Liver (tissue), 9 donors: ENCODE results near the gene WDR26. TPM values are rescaled to one million over a fixed set of nuclear protein-coding genes. Genes with fewer than 3 reads are reported as not detected.

Experiments
- DNase-seq: peaks from one replicate; pipeline ENCODE4 v3.0.0-alpha.2; 2017; ENCODE audit warnings: low spot score
- H3K27ac ChIP-seq, 2 donors: one replicate each; pipeline ENCODE4 v1.7.0; 2013; ENCODE audit warnings: inconsistent platforms in 2 of 2, low read length in 2 of 2, control low read depth in 1 of 2, low read depth in 1 of 2, mild to moderate bottlenecking in 1 of 2
- H3K27me3 ChIP-seq, 4 donors: one replicate each; pipeline versions ENCODE4 v1.6.1 to v1.7.0; 2013; ENCODE audit warnings: low read length in 3 of 4, inconsistent platforms in 1 of 4, mild to moderate bottlenecking in 1 of 4, moderate library complexity in 1 of 4; ENCODE audit not compliant: control insufficient read depth in 4 of 4, insufficient read depth in 4 of 4
- H3K36me3 ChIP-seq, 4 donors: one replicate each; pipeline versions ENCODE4 v1.6.1 to v1.7.0; 2013; ENCODE audit warnings: low read length in 3 of 4, mild to moderate bottlenecking in 3 of 4, low read depth in 1 of 4, moderate library complexity in 1 of 4; ENCODE audit not compliant: control insufficient read depth in 4 of 4, insufficient read depth in 3 of 4
- H3K4me1 ChIP-seq, 4 donors: one replicate each; pipeline versions ENCODE4 v1.6.1 to v1.7.0; 2013; ENCODE audit warnings: low read length in 3 of 4, mild to moderate bottlenecking in 3 of 4, moderate library complexity in 1 of 4; ENCODE audit not compliant: control insufficient read depth in 4 of 4, insufficient read depth in 4 of 4
- H3K4me3 ChIP-seq, 3 donors: one replicate each; pipeline versions ENCODE4 v1.6.1 to v1.7.0; 2013; ENCODE audit warnings: low read length in 3 of 3, control low read depth in 1 of 3, low read depth in 1 of 3, mild to moderate bottlenecking in 1 of 3
- H3K9ac ChIP-seq, 2 donors: one replicate each; pipeline ENCODE4 v1.7.0; 2013; ENCODE audit warnings: low read length in 2 of 2, mild to moderate bottlenecking in 2 of 2, moderate library complexity in 2 of 2, control low read depth in 1 of 2, low read depth in 1 of 2
- H3K9me3 ChIP-seq, 4 donors: one replicate each; pipeline versions ENCODE4 v1.6.1 to v1.7.0; 2013; ENCODE audit warnings: low read length in 3 of 4; ENCODE audit not compliant: control insufficient read depth in 4 of 4
- ATF3 ChIP-seq: IDR thresholded peaks from 2 replicates; pipeline ENCODE4 v1.6.1; 2016; ENCODE audit warnings: antibody characterized with exemption
- CTCF ChIP-seq: fragments of 150-350 bp; IDR thresholded peaks from 2 replicates; pipeline ENCODE4 v1.5.1; 2017; ENCODE audit warnings: improper control_type of control experiment, low read depth, low read length; ENCODE audit not compliant: missing input control
- EGR1 ChIP-seq, 2 donors: IDR thresholded peaks; 2 replicates each; pipeline ENCODE4 v1.6.1; 2016 to 2018; ENCODE audit warnings: antibody characterized with exemption in 2 of 2, low read depth in 2 of 2
- FOXA1 ChIP-seq: IDR thresholded peaks from 2 replicates; pipeline ENCODE4 v1.6.1; 2016; ENCODE audit warnings: antibody characterized with exemption
- FOXA2 ChIP-seq: IDR thresholded peaks from 2 replicates; pipeline ENCODE4 v1.6.1; 2016; ENCODE audit warnings: antibody characterized with exemption
- GABPA ChIP-seq, 2 donors: IDR thresholded peaks in 1 of 2; conservative IDR thresholded peaks in 1 of 2; 2 replicates each; pipeline ENCODE4 v1.6.1; 2016; ENCODE audit warnings: antibody characterized with exemption in 2 of 2, mild to moderate bottlenecking in 1 of 2, moderate library complexity in 1 of 2
- HNF4A ChIP-seq, 2 donors: conservative IDR thresholded peaks; 2 replicates each; pipeline ENCODE4 v1.6.1; 2016; ENCODE audit warnings: antibody characterized with exemption in 2 of 2, mild to moderate bottlenecking in 2 of 2
- HNF4G ChIP-seq: IDR thresholded peaks from 2 replicates; pipeline ENCODE4 v1.6.1; 2016; ENCODE audit warnings: antibody characterized with exemption
- JUND ChIP-seq, 2 donors: IDR thresholded peaks; 2 replicates each; pipeline ENCODE4 v1.6.1; 2016; ENCODE audit warnings: antibody characterized with exemption in 2 of 2
- MAX ChIP-seq: IDR thresholded peaks from 2 replicates; pipeline ENCODE4 v1.6.1; 2016; ENCODE audit warnings: antibody characterized with exemption
- NR2F2 ChIP-seq: IDR thresholded peaks from 2 replicates; pipeline ENCODE4 v1.6.1; 2016; ENCODE audit warnings: antibody characterized with exemption
- RAD21 ChIP-seq, 2 donors: IDR thresholded peaks; 2 replicates each; pipeline ENCODE4 v1.6.1; 2016; ENCODE audit warnings: antibody characterized with exemption in 2 of 2, mild to moderate bottlenecking in 2 of 2
- RXRA ChIP-seq, 2 donors: IDR thresholded peaks; 2 replicates each; pipeline ENCODE4 v1.6.1; 2017 to 2018; ENCODE audit warnings: antibody characterized with exemption in 2 of 2, mild to moderate bottlenecking in 1 of 2
- SP1 ChIP-seq: IDR thresholded peaks from 2 replicates; pipeline ENCODE4 v1.6.1; 2018; ENCODE audit warnings: antibody characterized with exemption, mild to moderate bottlenecking
- TAF1 ChIP-seq: conservative IDR thresholded peaks from 2 replicates; pipeline ENCODE4 v1.6.1; 2016; ENCODE audit warnings: antibody characterized with exemption, mild to moderate bottlenecking
- YY1 ChIP-seq: IDR thresholded peaks from 2 replicates; pipeline ENCODE4 v1.6.1; 2016; ENCODE audit warnings: antibody characterized with exemption, mild to moderate bottlenecking
- WGBS: extraction: QIAGEN DNeasy Blood & Tissue Kit; methylation state at CpG from one replicate; pipeline ENCODE4 v1.1.7; 2013; 5-methylcytosine and 5-hydroxymethylcytosine counted together
- polyA plus RNA-seq, 2 donors: library from polyadenylated mRNA; stranded (reverse) in 1 of 2; unstranded in 1 of 2; fragments of 200-250 nt in 1 of 2; fragments of >200 nt in 1 of 2; fragmentation: Nextera tagmentation in 1 of 2; extraction: Ambion mirVana in 1 of 2; gene quantifications; one replicate each; pipeline versions ENCODE4 v1.2.1 to v1.2.3, GENCODE V29; 2013 to 2015
- total RNA-seq, 2 donors: library from RNA; depleted of rRNA; stranded (reverse); fragments of >200 nt; gene quantifications; one replicate each; pipeline ENCODE4 v1.2.3, GENCODE V29; 2014
- TF ChIP-seq, protein P1 (sequence below): IDR thresholded peaks from 2 replicates; pipeline ENCODE4 v1.6.1; 2016; ENCODE audit warnings: antibody characterized with exemption, mild to moderate bottlenecking
- TF ChIP-seq, protein P2 (sequence below): IDR thresholded peaks from 2 replicates; pipeline ENCODE4 v1.6.1; 2016; ENCODE audit warnings: antibody characterized with exemption
- donor health status: healthy.
- donor health status: healthy.
- donor health status: healthy.
- donor health status: healthy.
- donor health status: healthy.

The WDR26 gene
- total and polyA plus RNA-seq, 4 donors, result 9.4 to 119 (median 34.9) TPM

DNA sequence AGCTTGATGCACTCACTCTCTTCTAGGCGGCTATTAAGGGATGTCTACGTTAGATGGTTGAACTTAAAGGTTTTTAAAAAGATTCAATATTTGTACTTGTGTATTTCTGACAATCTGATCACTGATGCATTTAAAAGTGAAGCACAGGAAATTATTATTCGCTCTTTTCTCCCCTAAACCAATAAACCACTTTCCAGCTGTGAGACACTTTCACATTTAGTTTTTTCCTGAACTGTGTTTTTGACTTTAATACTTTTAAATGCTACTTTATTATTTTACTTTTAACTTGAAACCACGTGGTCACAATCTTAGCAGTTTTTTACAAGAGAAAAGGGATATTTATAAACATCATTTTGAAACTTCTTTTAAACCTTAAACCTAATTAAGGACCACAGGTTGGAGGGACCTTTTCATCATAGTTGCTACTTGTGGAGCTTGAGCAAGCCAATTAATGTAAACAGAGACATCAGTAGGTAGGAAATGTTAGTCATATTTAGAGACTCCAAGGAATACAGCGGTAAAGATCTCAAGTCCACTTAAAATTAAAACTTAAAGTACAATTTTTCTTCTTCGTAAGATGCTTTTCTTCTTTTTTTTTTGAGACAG is 9.2 kb downstream of the WDR26 start:
- no peak overlapping the region for H3K4me3 ChIP-seq
- 94% methylated on average over 6 of the region's 6 CpGs for WGBS
- H3K27ac ChIP-seq, result no peak overlapping the region
- no peak for TF ChIP-seq GABPA (IDR thresholded peaks at IDR 0.05 in 1 of 2, conservative IDR thresholded peaks at IDR 0.05 in 1 of 2)
- TF ChIP-seq JUND (IDR thresholded peaks at IDR 0.05), result no peak
- TF ChIP-seq ATF3, result no peak
- TF ChIP-seq NR2F2, result no peak
- no peak for TF ChIP-seq EGR1 (IDR thresholded peaks at IDR 0.05; ENCODE audit: low read depth in 2 of 2)
- TF ChIP-seq MAX, result no peak
- TF ChIP-seq HNF4A (conservative IDR thresholded peaks at IDR 0.05), result no peak
- no peak for TF ChIP-seq RAD21 (IDR thresholded peaks at IDR 0.05)
- TF ChIP-seq TAF1, result no peak
- no peak for TF ChIP-seq HNF4G
- TF ChIP-seq, protein P1, sequence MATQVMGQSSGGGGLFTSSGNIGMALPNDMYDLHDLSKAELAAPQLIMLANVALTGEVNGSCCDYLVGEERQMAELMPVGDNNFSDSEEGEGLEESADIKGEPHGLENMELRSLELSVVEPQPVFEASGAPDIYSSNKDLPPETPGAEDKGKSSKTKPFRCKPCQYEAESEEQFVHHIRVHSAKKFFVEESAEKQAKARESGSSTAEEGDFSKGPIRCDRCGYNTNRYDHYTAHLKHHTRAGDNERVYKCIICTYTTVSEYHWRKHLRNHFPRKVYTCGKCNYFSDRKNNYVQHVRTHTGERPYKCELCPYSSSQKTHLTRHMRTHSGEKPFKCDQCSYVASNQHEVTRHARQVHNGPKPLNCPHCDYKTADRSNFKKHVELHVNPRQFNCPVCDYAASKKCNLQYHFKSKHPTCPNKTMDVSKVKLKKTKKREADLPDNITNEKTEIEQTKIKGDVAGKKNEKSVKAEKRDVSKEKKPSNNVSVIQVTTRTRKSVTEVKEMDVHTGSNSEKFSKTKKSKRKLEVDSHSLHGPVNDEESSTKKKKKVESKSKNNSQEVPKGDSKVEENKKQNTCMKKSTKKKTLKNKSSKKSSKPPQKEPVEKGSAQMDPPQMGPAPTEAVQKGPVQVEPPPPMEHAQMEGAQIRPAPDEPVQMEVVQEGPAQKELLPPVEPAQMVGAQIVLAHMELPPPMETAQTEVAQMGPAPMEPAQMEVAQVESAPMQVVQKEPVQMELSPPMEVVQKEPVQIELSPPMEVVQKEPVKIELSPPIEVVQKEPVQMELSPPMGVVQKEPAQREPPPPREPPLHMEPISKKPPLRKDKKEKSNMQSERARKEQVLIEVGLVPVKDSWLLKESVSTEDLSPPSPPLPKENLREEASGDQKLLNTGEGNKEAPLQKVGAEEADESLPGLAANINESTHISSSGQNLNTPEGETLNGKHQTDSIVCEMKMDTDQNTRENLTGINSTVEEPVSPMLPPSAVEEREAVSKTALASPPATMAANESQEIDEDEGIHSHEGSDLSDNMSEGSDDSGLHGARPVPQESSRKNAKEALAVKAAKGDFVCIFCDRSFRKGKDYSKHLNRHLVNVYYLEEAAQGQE, result no peak
- TF ChIP-seq, protein P2, sequence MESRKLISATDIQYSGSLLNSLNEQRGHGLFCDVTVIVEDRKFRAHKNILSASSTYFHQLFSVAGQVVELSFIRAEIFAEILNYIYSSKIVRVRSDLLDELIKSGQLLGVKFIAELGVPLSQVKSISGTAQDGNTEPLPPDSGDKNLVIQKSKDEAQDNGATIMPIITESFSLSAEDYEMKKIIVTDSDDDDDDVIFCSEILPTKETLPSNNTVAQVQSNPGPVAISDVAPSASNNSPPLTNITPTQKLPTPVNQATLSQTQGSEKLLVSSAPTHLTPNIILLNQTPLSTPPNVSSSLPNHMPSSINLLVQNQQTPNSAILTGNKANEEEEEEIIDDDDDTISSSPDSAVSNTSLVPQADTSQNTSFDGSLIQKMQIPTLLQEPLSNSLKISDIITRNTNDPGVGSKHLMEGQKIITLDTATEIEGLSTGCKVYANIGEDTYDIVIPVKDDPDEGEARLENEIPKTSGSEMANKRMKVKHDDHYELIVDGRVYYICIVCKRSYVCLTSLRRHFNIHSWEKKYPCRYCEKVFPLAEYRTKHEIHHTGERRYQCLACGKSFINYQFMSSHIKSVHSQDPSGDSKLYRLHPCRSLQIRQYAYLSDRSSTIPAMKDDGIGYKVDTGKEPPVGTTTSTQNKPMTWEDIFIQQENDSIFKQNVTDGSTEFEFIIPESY, result no peak
- no peak for TF ChIP-seq FOXA2
- no peak for TF ChIP-seq FOXA1
- TF ChIP-seq RXRA (IDR thresholded peaks at IDR 0.05), result no peak
- TF ChIP-seq CTCF, result no peak
- no peak for TF ChIP-seq YY1
- TF ChIP-seq SP1, result no peak
- H3K4me1 ChIP-seq, result peaks cover 0 to 10% (median 5%) of the 10 kb centered on the region in 4 donors
- DNase-seq, result no peak
- H3K9me3 ChIP-seq, result no peaks in the 10 kb centered on the region
- peaks cover 8 to 46% (median 39%) of the 10 kb centered on the region in 4 donors for H3K36me3 ChIP-seq
- no peak overlapping the region for H3K9ac ChIP-seq
- no peaks in the 10 kb centered on the region for H3K27me3 ChIP-seq
